Esophagus squamous epithelium (tissue), 4 donors: ENCODE results near the gene BRPF1.

Experiments used
- POLR2A ChIP-seq, 4 donors: fragments of 450-650 bp; IDR thresholded peaks; one replicate each; pipeline ENCODE4 v1.6.1; 2017; ENCODE audit warnings: antibody characterized with exemption in 4 of 4, mild to moderate bottlenecking in 4 of 4, moderate library complexity in 3 of 4
- TF ChIP-seq, protein P1 (sequence below), 6 experiments: fragments of 450-650 bp in 4 of 6; fragments of 200-600 bp in 2 of 6; sonication (generic) in 2 of 6; IDR thresholded peaks; one replicate each; pipeline ENCODE4 v1.5.1; 2016 to 2019; ENCODE audit warnings: antibody characterized with exemption in 6 of 6, mild to moderate bottlenecking in 4 of 6, moderate library complexity in 4 of 6

- TF ChIP-seq, protein P1, sequence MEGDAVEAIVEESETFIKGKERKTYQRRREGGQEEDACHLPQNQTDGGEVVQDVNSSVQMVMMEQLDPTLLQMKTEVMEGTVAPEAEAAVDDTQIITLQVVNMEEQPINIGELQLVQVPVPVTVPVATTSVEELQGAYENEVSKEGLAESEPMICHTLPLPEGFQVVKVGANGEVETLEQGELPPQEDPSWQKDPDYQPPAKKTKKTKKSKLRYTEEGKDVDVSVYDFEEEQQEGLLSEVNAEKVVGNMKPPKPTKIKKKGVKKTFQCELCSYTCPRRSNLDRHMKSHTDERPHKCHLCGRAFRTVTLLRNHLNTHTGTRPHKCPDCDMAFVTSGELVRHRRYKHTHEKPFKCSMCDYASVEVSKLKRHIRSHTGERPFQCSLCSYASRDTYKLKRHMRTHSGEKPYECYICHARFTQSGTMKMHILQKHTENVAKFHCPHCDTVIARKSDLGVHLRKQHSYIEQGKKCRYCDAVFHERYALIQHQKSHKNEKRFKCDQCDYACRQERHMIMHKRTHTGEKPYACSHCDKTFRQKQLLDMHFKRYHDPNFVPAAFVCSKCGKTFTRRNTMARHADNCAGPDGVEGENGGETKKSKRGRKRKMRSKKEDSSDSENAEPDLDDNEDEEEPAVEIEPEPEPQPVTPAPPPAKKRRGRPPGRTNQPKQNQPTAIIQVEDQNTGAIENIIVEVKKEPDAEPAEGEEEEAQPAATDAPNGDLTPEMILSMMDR (IDR thresholded peaks at IDR 0.05) = no peak
- no peak for TF ChIP-seq POLR2A (IDR thresholded peaks at IDR 0.05)
Observed at GRCh38 chr3:9787714-9788113, 56.2 kb downstream of the BRPF1 start.
